ENCODE data around the gene SEMA6D.

Gene SEMA6D

DNA sequence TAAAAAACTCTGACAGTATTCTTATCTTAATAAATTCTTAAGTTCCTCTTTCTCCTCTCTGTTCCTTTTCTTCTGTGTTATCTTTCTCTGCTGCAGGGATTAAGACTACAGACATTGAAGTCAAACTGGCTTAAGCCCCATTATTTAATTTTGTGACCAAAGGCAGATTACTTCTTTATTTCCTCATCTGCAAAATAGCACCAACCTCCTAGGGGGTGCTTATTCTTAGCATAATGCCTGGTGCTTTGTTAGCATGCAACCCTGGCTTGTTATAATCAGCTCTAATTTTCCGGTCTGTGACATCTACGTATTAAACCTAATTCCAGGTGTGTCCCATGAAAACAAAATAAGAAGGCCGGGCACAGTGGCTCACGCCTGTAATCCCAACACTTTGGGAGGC, 23.8 kb downstream of the SEMA6D start:
- Histone ChIP-seq H3K4me3 (replicated peaks; ENCODE audit: low read depth, low read length) (no peak overlapping the region), H3K27me3 (replicated peaks; ENCODE audit: control insufficient read depth, insufficient read depth, low read length) (no peaks in the 10 kb centered on the region), H3K36me3 (ENCODE audit: control insufficient read depth, insufficient read depth, low read length) (no peaks in the 10 kb centered on the region)
- DNase-seq (ENCODE audit: extremely low read depth, insufficient read length) = no peak
- TF ChIP-seq, protein P1, sequence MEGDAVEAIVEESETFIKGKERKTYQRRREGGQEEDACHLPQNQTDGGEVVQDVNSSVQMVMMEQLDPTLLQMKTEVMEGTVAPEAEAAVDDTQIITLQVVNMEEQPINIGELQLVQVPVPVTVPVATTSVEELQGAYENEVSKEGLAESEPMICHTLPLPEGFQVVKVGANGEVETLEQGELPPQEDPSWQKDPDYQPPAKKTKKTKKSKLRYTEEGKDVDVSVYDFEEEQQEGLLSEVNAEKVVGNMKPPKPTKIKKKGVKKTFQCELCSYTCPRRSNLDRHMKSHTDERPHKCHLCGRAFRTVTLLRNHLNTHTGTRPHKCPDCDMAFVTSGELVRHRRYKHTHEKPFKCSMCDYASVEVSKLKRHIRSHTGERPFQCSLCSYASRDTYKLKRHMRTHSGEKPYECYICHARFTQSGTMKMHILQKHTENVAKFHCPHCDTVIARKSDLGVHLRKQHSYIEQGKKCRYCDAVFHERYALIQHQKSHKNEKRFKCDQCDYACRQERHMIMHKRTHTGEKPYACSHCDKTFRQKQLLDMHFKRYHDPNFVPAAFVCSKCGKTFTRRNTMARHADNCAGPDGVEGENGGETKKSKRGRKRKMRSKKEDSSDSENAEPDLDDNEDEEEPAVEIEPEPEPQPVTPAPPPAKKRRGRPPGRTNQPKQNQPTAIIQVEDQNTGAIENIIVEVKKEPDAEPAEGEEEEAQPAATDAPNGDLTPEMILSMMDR (IDR thresholded peaks at IDR 0.05; ENCODE audit: insufficient read depth, low read length, poor library complexity, severe bottlenecking) = no peak

DNA sequence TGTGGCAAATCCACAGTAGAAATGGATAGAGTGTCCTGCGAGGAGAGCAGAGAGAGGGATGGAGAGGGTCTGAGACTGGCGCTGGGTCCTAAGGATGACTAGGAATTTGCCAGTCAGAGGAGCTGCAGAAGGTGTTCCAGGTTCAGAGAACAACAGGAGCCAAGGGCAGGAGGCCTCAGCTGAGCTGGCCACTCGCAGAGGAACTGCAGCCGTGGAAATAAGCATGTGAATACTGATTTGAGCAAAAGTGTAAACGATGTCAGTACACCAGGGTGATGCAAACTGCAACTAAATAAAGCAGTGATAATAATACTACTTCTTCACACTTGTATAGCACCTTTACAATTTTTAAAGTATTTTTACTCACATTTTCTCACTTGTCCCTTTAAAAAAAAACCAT, 24.6 kb downstream of the SEMA6D start:
- Histone ChIP-seq H3K4me3 (replicated peaks; ENCODE audit: low read depth, low read length) (no peak overlapping the region), H3K27me3 (replicated peaks; ENCODE audit: control insufficient read depth, insufficient read depth, low read length) (no peaks in the 10 kb centered on the region), H3K36me3 (ENCODE audit: control insufficient read depth, insufficient read depth, low read length) (no peaks in the 10 kb centered on the region)
- TF ChIP-seq, protein P1 (IDR thresholded peaks at IDR 0.05; ENCODE audit: insufficient read depth, low read length, poor library complexity, severe bottlenecking) = no peak
- DNase-seq (ENCODE audit: extremely low read depth, insufficient read length) = no peak

DNA sequence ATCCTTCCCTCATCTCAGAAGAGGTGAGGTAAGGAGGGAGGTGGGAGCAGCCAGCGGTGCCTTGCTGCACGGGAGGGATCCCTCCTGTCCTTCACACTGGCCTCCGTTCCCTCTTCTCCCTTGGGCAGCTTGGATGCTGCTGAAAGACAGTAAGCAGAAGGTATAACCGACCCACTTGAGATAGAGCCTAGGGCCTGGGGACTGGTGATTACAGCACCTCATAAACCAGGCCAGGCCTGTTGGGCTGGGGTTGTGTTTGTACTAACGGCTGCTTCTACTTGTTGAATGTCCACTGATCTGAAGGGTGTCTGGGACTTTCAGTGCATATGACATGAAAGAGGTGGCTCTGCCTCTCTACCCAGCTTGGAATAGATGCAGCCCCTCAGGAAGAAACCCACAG, 25.0 kb downstream of the SEMA6D start:
- no peaks in the 10 kb centered on the region for H3K27me3 ChIP-seq (replicated peaks; ENCODE audit: control insufficient read depth, insufficient read depth, low read length)

DNA sequence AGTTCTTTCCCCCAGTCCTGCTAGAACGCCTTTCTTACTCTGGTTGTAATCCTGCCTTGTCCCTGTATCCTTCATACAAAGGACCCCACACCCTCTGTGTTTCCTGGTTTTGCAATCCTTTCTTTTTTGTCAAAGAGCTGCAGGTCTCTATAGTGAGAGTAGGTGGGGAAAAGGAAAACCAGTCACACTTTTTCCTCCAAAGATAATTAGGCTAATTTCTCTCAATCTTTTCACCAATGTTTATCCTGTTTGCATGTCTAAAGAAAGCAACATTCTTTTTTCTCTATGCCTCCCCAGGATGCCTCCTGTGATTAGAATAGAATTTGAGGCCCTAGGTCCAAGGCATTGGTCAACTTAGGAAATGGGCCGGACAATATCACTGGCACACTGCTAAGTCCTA, 25.4 kb downstream of the SEMA6D start:
- no peaks in the 10 kb centered on the region for H3K27me3 ChIP-seq (replicated peaks; ENCODE audit: control insufficient read depth, insufficient read depth, low read length)
- no peaks in the 10 kb centered on the region for H3K36me3 ChIP-seq (ENCODE audit: control insufficient read depth, insufficient read depth, low read length)
- TF ChIP-seq, protein P1 (IDR thresholded peaks at IDR 0.05; ENCODE audit: insufficient read depth, low read length, poor library complexity, severe bottlenecking) = no peak
- no peak for DNase-seq (ENCODE audit: extremely low read depth, insufficient read length)
- H3K4me3 ChIP-seq (replicated peaks; ENCODE audit: low read depth, low read length) = no peak overlapping the region

More for the DNA sequence above, 25.0 kb downstream of the SEMA6D start:
- Histone ChIP-seq H3K4me3 (replicated peaks; ENCODE audit: low read depth, low read length) (no peak overlapping the region), H3K36me3 (ENCODE audit: control insufficient read depth, insufficient read depth, low read length) (no peaks in the 10 kb centered on the region)
- TF ChIP-seq, protein P1 (IDR thresholded peaks at IDR 0.05; ENCODE audit: insufficient read depth, low read length, poor library complexity, severe bottlenecking) = no peak
- no peak for DNase-seq (ENCODE audit: extremely low read depth, insufficient read length)

DNA sequence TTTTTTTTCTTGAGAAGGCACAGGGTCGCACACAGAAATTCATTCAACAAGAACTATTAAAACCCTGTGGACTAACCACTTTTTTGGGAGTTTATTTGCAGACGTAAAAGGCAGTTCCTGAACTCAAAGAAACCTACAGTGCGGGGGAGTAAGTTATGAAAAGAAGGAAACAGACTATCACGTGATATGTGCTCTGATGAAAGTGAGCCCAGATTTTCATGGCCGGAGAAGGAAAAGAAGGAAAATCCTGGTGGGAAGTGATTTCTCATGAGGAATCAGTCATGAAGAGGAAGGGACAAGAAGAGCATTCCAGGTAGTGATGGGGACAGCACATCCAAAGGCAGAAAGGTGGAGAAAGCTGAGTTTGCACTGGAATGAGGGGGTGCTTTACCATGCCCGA, 26.1 kb downstream of the SEMA6D start:
- TF ChIP-seq, protein P1 (IDR thresholded peaks at IDR 0.05; ENCODE audit: insufficient read depth, low read length, poor library complexity, severe bottlenecking) = no peak
- Histone ChIP-seq H3K4me3 (replicated peaks; ENCODE audit: low read depth, low read length) (no peak overlapping the region), H3K36me3 (ENCODE audit: control insufficient read depth, insufficient read depth, low read length) (no peaks in the 10 kb centered on the region), H3K27me3 (replicated peaks; ENCODE audit: control insufficient read depth, insufficient read depth, low read length) (no peaks in the 10 kb centered on the region)
- DNase-seq (ENCODE audit: extremely low read depth, insufficient read length) = no peak

DNA sequence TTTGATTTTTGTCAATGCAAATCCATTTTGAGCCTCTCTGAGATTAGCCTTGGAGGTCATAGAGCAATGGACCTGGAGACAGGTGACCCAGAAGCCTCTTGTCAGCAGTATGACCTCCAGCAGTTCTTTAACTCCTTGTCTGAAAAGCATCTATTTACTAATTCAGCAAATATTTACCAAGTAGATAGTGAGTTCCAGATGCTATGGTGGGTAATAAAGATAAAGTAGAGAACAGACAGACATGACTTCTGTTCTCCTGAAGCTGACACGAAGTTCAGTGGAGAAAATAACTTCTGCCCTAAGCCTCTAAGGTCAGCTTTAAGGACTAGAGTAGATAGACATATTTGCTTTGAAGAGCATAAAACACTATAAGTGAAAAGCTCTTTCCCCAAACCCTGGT, 26.6 kb downstream of the SEMA6D start:
- Histone ChIP-seq H3K4me3 (replicated peaks; ENCODE audit: low read depth, low read length) (no peak overlapping the region), H3K36me3 (ENCODE audit: control insufficient read depth, insufficient read depth, low read length) (no peaks in the 10 kb centered on the region), H3K27me3 (replicated peaks; ENCODE audit: control insufficient read depth, insufficient read depth, low read length) (no peaks in the 10 kb centered on the region)
- DNase-seq (ENCODE audit: extremely low read depth, insufficient read length) = no peak
- TF ChIP-seq, protein P1 (IDR thresholded peaks at IDR 0.05; ENCODE audit: insufficient read depth, low read length, poor library complexity, severe bottlenecking) = no peak
